Measurements from ENCODE around the gene CTDP1.

DNA sequence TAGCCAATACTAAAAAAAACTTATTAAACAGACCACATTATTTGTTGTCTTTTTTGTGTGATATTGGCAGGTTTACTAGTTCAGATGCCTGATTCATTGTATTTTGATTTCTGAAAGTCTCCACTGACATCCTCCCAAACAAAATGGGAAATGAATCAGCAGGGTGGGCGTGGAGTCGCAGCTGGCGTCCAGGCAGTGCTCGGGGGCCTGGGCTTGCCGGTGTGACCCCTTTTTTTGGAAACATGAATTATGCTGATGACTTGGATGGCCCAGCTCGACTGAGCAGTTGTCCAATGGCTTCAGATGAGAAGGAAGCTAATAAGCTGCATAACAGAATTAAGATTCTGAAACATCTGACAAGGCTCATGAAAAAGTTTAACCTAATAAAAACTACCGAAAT is 116.4 kb downstream of the CTDP1 start:
- TF ChIP-seq, protein P1, sequence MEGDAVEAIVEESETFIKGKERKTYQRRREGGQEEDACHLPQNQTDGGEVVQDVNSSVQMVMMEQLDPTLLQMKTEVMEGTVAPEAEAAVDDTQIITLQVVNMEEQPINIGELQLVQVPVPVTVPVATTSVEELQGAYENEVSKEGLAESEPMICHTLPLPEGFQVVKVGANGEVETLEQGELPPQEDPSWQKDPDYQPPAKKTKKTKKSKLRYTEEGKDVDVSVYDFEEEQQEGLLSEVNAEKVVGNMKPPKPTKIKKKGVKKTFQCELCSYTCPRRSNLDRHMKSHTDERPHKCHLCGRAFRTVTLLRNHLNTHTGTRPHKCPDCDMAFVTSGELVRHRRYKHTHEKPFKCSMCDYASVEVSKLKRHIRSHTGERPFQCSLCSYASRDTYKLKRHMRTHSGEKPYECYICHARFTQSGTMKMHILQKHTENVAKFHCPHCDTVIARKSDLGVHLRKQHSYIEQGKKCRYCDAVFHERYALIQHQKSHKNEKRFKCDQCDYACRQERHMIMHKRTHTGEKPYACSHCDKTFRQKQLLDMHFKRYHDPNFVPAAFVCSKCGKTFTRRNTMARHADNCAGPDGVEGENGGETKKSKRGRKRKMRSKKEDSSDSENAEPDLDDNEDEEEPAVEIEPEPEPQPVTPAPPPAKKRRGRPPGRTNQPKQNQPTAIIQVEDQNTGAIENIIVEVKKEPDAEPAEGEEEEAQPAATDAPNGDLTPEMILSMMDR (IDR thresholded peaks at IDR 0.05) = no peak
- TF ChIP-seq POLR2A (IDR thresholded peaks at IDR 0.05) = no peak

Measured in adrenal gland (tissue), 5 donors.